ENCODE results near the gene ATG5. TPM values are rescaled to one million over a fixed set of nuclear protein-coding genes. Genes with fewer than 3 reads are reported as not detected.

Gene ATG5
- polyA plus RNA-seq, 1 donor from 2014 or later, result 45.5 TPM

DNA sequence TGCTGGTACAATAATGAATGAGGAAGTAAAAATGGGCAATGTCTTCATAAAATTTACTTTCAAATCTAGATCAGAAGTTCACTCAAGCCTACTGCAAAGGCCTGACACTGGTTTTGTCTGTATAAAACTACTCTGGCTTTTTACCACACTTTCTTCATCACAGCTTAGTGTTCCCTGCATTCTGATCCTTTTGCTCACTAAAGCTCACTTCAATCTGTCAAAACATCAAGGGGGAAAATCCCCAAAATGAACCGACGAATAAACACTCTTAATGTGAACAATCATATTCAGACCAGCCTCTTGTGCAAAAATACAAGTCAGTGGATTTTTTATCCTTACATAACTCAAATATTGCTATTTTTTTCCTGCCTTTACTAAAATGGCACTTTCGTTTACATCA, 140.9 kb downstream of the ATG5 start:
- H3K9ac ChIP-seq (ENCODE audit: low read length), result no peak overlapping the region
- no peak overlapping the region for H2AFZ ChIP-seq (ENCODE audit: low read depth, low read length)
- H3F3A ChIP-seq (ENCODE audit: insufficient read depth, low read length, poor library complexity, severe bottlenecking), result no peaks in the 10 kb centered on the region
- H3K9me3 ChIP-seq (ENCODE audit: low read length), result no peaks in the 10 kb centered on the region
- H3K79me2 ChIP-seq (replicated peaks; ENCODE audit: insufficient read depth, low read length), result no peaks in the 10 kb centered on the region
- H3K4me2 ChIP-seq (ENCODE audit: low read length), result no peak overlapping the region
- H3K4me3 ChIP-seq (ENCODE audit: low read length), result no peak overlapping the region
- no peaks in the 10 kb centered on the region for H3K36me3 ChIP-seq (ENCODE audit: insufficient read depth, low read length)
- H3K27ac ChIP-seq (ENCODE audit: low read length), result no peak overlapping the region
- no peaks in the 10 kb centered on the region for H3K27me3 ChIP-seq (ENCODE audit: insufficient read depth, low read depth, low read length)
- TF ChIP-seq POLR2AphosphoS5 (IDR thresholded peaks at IDR 0.05) (no peak), TAF1 (IDR thresholded peaks at IDR 0.05; ENCODE audit: low read depth) (no peak), MXI1 (conservative IDR thresholded peaks at IDR 0.05; ENCODE audit: poor library complexity, severe bottlenecking) (no peak), RAD21 (conservative IDR thresholded peaks at IDR 0.05) (no peak), EZH2 (IDR thresholded peaks at IDR 0.05; ENCODE audit: borderline replicate concordance, insufficient read depth, low read length, poor library complexity, severe bottlenecking) (no peak), EP300 (conservative IDR thresholded peaks at IDR 0.05; ENCODE audit: poor library complexity, severe bottlenecking) (no peak), SMC3 (conservative IDR thresholded peaks at IDR 0.05; ENCODE audit: poor library complexity) (no peak)
- TF ChIP-seq, protein P1, sequence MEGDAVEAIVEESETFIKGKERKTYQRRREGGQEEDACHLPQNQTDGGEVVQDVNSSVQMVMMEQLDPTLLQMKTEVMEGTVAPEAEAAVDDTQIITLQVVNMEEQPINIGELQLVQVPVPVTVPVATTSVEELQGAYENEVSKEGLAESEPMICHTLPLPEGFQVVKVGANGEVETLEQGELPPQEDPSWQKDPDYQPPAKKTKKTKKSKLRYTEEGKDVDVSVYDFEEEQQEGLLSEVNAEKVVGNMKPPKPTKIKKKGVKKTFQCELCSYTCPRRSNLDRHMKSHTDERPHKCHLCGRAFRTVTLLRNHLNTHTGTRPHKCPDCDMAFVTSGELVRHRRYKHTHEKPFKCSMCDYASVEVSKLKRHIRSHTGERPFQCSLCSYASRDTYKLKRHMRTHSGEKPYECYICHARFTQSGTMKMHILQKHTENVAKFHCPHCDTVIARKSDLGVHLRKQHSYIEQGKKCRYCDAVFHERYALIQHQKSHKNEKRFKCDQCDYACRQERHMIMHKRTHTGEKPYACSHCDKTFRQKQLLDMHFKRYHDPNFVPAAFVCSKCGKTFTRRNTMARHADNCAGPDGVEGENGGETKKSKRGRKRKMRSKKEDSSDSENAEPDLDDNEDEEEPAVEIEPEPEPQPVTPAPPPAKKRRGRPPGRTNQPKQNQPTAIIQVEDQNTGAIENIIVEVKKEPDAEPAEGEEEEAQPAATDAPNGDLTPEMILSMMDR (IDR thresholded peaks at IDR 0.05; ENCODE audit: poor library complexity, severe bottlenecking), result no peak
- TF ChIP-seq, protein P2, sequence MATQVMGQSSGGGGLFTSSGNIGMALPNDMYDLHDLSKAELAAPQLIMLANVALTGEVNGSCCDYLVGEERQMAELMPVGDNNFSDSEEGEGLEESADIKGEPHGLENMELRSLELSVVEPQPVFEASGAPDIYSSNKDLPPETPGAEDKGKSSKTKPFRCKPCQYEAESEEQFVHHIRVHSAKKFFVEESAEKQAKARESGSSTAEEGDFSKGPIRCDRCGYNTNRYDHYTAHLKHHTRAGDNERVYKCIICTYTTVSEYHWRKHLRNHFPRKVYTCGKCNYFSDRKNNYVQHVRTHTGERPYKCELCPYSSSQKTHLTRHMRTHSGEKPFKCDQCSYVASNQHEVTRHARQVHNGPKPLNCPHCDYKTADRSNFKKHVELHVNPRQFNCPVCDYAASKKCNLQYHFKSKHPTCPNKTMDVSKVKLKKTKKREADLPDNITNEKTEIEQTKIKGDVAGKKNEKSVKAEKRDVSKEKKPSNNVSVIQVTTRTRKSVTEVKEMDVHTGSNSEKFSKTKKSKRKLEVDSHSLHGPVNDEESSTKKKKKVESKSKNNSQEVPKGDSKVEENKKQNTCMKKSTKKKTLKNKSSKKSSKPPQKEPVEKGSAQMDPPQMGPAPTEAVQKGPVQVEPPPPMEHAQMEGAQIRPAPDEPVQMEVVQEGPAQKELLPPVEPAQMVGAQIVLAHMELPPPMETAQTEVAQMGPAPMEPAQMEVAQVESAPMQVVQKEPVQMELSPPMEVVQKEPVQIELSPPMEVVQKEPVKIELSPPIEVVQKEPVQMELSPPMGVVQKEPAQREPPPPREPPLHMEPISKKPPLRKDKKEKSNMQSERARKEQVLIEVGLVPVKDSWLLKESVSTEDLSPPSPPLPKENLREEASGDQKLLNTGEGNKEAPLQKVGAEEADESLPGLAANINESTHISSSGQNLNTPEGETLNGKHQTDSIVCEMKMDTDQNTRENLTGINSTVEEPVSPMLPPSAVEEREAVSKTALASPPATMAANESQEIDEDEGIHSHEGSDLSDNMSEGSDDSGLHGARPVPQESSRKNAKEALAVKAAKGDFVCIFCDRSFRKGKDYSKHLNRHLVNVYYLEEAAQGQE (IDR thresholded peaks at IDR 0.05; ENCODE audit: borderline replicate concordance), result no peak
- H3K9me2 ChIP-seq (ENCODE audit: insufficient read depth, low read length), result no peaks in the 10 kb centered on the region
- no peaks in the 10 kb centered on the region for H4K20me1 ChIP-seq (ENCODE audit: insufficient read depth)

DNA sequence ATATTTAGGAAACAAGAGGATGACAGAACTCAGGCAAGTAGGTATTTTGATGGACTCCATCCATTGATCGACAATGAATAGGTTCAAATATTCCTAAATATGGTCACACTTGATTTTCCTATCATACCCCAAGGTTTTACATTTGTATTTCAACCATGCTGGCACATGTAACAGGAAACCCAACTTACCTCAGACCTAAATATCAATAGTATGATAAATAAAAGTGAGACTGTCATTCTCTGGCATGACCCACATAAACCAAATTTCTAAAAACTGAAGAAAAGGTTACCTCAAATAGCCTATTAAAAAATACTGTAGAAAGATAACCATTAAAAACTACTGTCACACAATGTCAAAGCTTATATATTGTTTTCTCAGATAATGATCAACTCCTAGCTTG, 142.1 kb downstream of the ATG5 start:
- Histone ChIP-seq H3K4me3 (ENCODE audit: low read length) (no peak overlapping the region), H3F3A (ENCODE audit: insufficient read depth, low read length, poor library complexity, severe bottlenecking) (no peaks in the 10 kb centered on the region), H4K20me1 (ENCODE audit: insufficient read depth) (no peaks in the 10 kb centered on the region), H3K36me3 (ENCODE audit: insufficient read depth, low read length) (no peaks in the 10 kb centered on the region), H3K9ac (ENCODE audit: low read length) (no peak overlapping the region), H3K27ac (ENCODE audit: low read length) (no peak overlapping the region), H3K79me2 (replicated peaks; ENCODE audit: insufficient read depth, low read length) (no peaks in the 10 kb centered on the region), H3K9me3 (ENCODE audit: low read length) (no peaks in the 10 kb centered on the region), H2AFZ (ENCODE audit: low read depth, low read length) (no peak overlapping the region), H3K27me3 (ENCODE audit: insufficient read depth, low read depth, low read length) (no peaks in the 10 kb centered on the region), H3K4me2 (ENCODE audit: low read length) (no peak overlapping the region), H3K9me2 (ENCODE audit: insufficient read depth, low read length) (no peaks in the 10 kb centered on the region)
- TF ChIP-seq, protein P1 (IDR thresholded peaks at IDR 0.05; ENCODE audit: poor library complexity, severe bottlenecking), result no peak
- TF ChIP-seq EZH2 (IDR thresholded peaks at IDR 0.05; ENCODE audit: borderline replicate concordance, insufficient read depth, low read length, poor library complexity, severe bottlenecking), result no peak
- TF ChIP-seq SMC3 (conservative IDR thresholded peaks at IDR 0.05; ENCODE audit: poor library complexity), result no peak
- TF ChIP-seq EP300 (conservative IDR thresholded peaks at IDR 0.05; ENCODE audit: poor library complexity, severe bottlenecking), result no peak
- no peak for TF ChIP-seq MXI1 (conservative IDR thresholded peaks at IDR 0.05; ENCODE audit: poor library complexity, severe bottlenecking)
- no peak for TF ChIP-seq RAD21 (conservative IDR thresholded peaks at IDR 0.05)
- no peak for TF ChIP-seq POLR2AphosphoS5 (IDR thresholded peaks at IDR 0.05)
- TF ChIP-seq, protein P2 (IDR thresholded peaks at IDR 0.05; ENCODE audit: borderline replicate concordance), result no peak
- TF ChIP-seq TAF1 (IDR thresholded peaks at IDR 0.05; ENCODE audit: low read depth), result no peak

All from neural cell (in vitro differentiated cells).